ENCODE results near the gene BMERB1. TPM values are rescaled to one million over a fixed set of nuclear protein-coding genes. Genes with fewer than 3 reads are reported as not detected.

Gene BMERB1
- total RNA-seq, 1 donor from 2014 or later = 47.9 TPM

- Mint-ChIP-seq H3K36me3 (ENCODE audit: unreplicated experiment) (peaks cover 13% of the 10 kb centered on the region), H3K4me3 (ENCODE audit: unreplicated experiment) (no peak overlapping the region), H3K27ac (ENCODE audit: unreplicated experiment) (no peak overlapping the region), H3K4me1 (ENCODE audit: unreplicated experiment) (peaks cover 24% of the 10 kb centered on the region), H3K9me3 (ENCODE audit: unreplicated experiment) (peaks cover 6% of the 10 kb centered on the region), H3K27me3 (ENCODE audit: unreplicated experiment) (no peaks in the 10 kb centered on the region)
- no peak for DNase-seq (ENCODE audit: extremely low spot score, unreplicated experiment)
- no peak for TF ChIP-seq CTCF (IDR thresholded peaks at IDR 0.05)
These were observed 9.4 kb downstream of the BMERB1 start for GRCh38 chr16:15443753-15444152.

GRCh38 chr16:15444264-15444663, 9.9 kb downstream of the BMERB1 start:
- H3K9me3 Mint-ChIP-seq (ENCODE audit: unreplicated experiment) = peaks cover 6% of the 10 kb centered on the region
- H3K4me3 Mint-ChIP-seq (ENCODE audit: unreplicated experiment) = no peak overlapping the region
- H3K27me3 Mint-ChIP-seq (ENCODE audit: unreplicated experiment) = no peaks in the 10 kb centered on the region
- peaks cover 19% of the 10 kb centered on the region for H3K4me1 Mint-ChIP-seq (ENCODE audit: unreplicated experiment)
- no peak for DNase-seq (ENCODE audit: extremely low spot score, unreplicated experiment)
- H3K27ac Mint-ChIP-seq (ENCODE audit: unreplicated experiment) = no peak overlapping the region
- no peak for TF ChIP-seq CTCF (IDR thresholded peaks at IDR 0.05)
- peaks cover 13% of the 10 kb centered on the region for H3K36me3 Mint-ChIP-seq (ENCODE audit: unreplicated experiment)

GRCh38 chr16:15445450-15445849, 11.1 kb downstream of the BMERB1 start:
- Mint-ChIP-seq H3K27ac (ENCODE audit: unreplicated experiment) (no peak overlapping the region), H3K4me1 (ENCODE audit: unreplicated experiment) (peaks cover 8% of the 10 kb centered on the region)
- no peak for DNase-seq (ENCODE audit: extremely low spot score, unreplicated experiment)

GRCh38 chr16:15446901-15447300, 12.5 kb downstream of the BMERB1 start:
- H3K27me3 Mint-ChIP-seq (ENCODE audit: unreplicated experiment) = no peaks in the 10 kb centered on the region
- H3K9me3 Mint-ChIP-seq (ENCODE audit: unreplicated experiment) = peaks cover 6% of the 10 kb centered on the region
- no peak for DNase-seq (ENCODE audit: extremely low spot score, unreplicated experiment)
- H3K4me3 Mint-ChIP-seq (ENCODE audit: unreplicated experiment) = no peak overlapping the region
- H3K36me3 Mint-ChIP-seq (ENCODE audit: unreplicated experiment) = peaks cover 13% of the 10 kb centered on the region
- no peak overlapping the region for H3K27ac Mint-ChIP-seq (ENCODE audit: unreplicated experiment)
- H3K4me1 Mint-ChIP-seq (ENCODE audit: unreplicated experiment) = no peaks in the 10 kb centered on the region
- TF ChIP-seq CTCF (IDR thresholded peaks at IDR 0.05) = no peak

More at GRCh38 chr16:15445450-15445849, 11.1 kb downstream of the BMERB1 start:
- TF ChIP-seq CTCF (IDR thresholded peaks at IDR 0.05) = no peak
- no peak overlapping the region for H3K4me3 Mint-ChIP-seq (ENCODE audit: unreplicated experiment)
- H3K36me3 Mint-ChIP-seq (ENCODE audit: unreplicated experiment) = peaks cover 13% of the 10 kb centered on the region
- H3K9me3 Mint-ChIP-seq (ENCODE audit: unreplicated experiment) = peaks cover 6% of the 10 kb centered on the region
- no peaks in the 10 kb centered on the region for H3K27me3 Mint-ChIP-seq (ENCODE audit: unreplicated experiment)

- H3K27ac Mint-ChIP-seq (ENCODE audit: unreplicated experiment) = no peak overlapping the region
- no peak overlapping the region for H3K4me3 Mint-ChIP-seq (ENCODE audit: unreplicated experiment)
- H3K36me3 Mint-ChIP-seq (ENCODE audit: unreplicated experiment) = peaks cover 6% of the 10 kb centered on the region
- no peaks in the 10 kb centered on the region for H3K27me3 Mint-ChIP-seq (ENCODE audit: unreplicated experiment)
- no peak for DNase-seq (ENCODE audit: extremely low spot score, unreplicated experiment)
- no peak for TF ChIP-seq CTCF (IDR thresholded peaks at IDR 0.05)
- peaks cover 11% of the 10 kb centered on the region for H3K4me1 Mint-ChIP-seq (ENCODE audit: unreplicated experiment)
- peaks cover under 1% of the 10 kb centered on the region for H3K9me3 Mint-ChIP-seq (ENCODE audit: unreplicated experiment)
These were observed 16.2 kb downstream of the BMERB1 start for GRCh38 chr16:15450624-15451023.
